HepG2 (cell line): ENCODE measurements around the gene WDR47. TPM values are rescaled to one million over a fixed set of nuclear protein-coding genes. Genes with fewer than 3 reads are reported as not detected.

Experiments used
- CENPT ChIP-seq: sonication (generic); formaldehyde crosslinking; IDR thresholded peaks from 2 replicates; pipeline ENCODE4 v1.8.0; 2022; ENCODE audit warnings: low read depth, mild to moderate bottlenecking, moderate library complexity, missing genetic modification reagents
- HDAC6 ChIP-seq: fragments of 200-600 bp; sonication (generic); IDR thresholded peaks from 2 replicates; pipeline ENCODE4 v1.7.0; 2017; ENCODE audit warnings: mild to moderate bottlenecking, antibody characterized with exemption, low read length, low read depth
- KDM1A ChIP-seq: IDR thresholded peaks from 2 replicates; pipeline ENCODE4 v1.6.1; 2016; ENCODE audit warnings: missing compliant biosample characterization
- MAFK ChIP-seq, 2 experiments: IDR thresholded peaks in 1 of 2; conservative IDR thresholded peaks in 1 of 2; 2 replicates each; pipeline ENCODE4 v1.6.1; 2011; ENCODE audit warnings: improper control_type of control experiment in 2 of 2, low read length in 2 of 2
- MBNL3 ChIP-seq: fragments of 250-450 bp; sonication (Bioruptor Pico); conservative IDR thresholded peaks from 2 replicates; pipeline ENCODE4 v1.8.0; 2022; ENCODE audit warnings: mild to moderate bottlenecking, inconsistent platforms
- MTA3 ChIP-seq: sonication (generic); formaldehyde crosslinking; IDR thresholded peaks from 2 replicates; pipeline ENCODE4 v1.4.0; 2020; ENCODE audit warnings: missing genetic modification reagents
- MTERF4 ChIP-seq: sonication (generic); formaldehyde crosslinking; IDR thresholded peaks from 2 replicates; pipeline ENCODE4 v1.8.0; 2023; ENCODE audit warnings: mild to moderate bottlenecking, missing genetic modification reagents
- MTF1 ChIP-seq: sonication (generic); formaldehyde crosslinking; IDR thresholded peaks from 2 replicates; pipeline ENCODE4 v1.5.0; 2020; ENCODE audit warnings: missing genetic modification reagents
- MZF1 ChIP-seq: sonication (generic); formaldehyde crosslinking; IDR thresholded peaks from 2 replicates; pipeline ENCODE4 v1.8.1; 2023; ENCODE audit warnings: mild to moderate bottlenecking, missing genetic modification reagents, borderline replicate concordance
- NPAS2 ChIP-seq: sonication (generic); formaldehyde crosslinking; IDR thresholded peaks from 2 replicates; pipeline ENCODE4 v1.8.0; 2022; ENCODE audit warnings: mild to moderate bottlenecking, missing genetic modification reagents, borderline replicate concordance
- PITX1 ChIP-seq: sonication (generic); formaldehyde crosslinking; IDR thresholded peaks from 2 replicates; pipeline ENCODE4 v1.5.1; 2020; ENCODE audit warnings: mild to moderate bottlenecking, missing genetic modification reagents
- PLSCR1 ChIP-seq: sonication (generic); formaldehyde crosslinking; IDR thresholded peaks from 2 replicates; pipeline ENCODE4 v1.5.0; 2020; ENCODE audit warnings: missing genetic modification reagents, mild to moderate bottlenecking, borderline replicate concordance
- REPIN1 ChIP-seq: sonication (generic); formaldehyde crosslinking; IDR thresholded peaks from 2 replicates; pipeline ENCODE4 v1.8.0; 2022; ENCODE audit warnings: missing genetic modification reagents, low read depth, mild to moderate bottlenecking, borderline replicate concordance
- TBX2 ChIP-seq: sonication (generic); formaldehyde crosslinking; IDR thresholded peaks from 2 replicates; pipeline ENCODE4 v1.5.0; 2020; ENCODE audit warnings: missing genetic modification reagents, mild to moderate bottlenecking, borderline replicate concordance
- XRCC5 ChIP-seq: fragments of 200-400 bp; formaldehyde crosslinking; optimal IDR thresholded peaks from 2 replicates; pipeline ENCODE3; 2017; ENCODE audit warnings: mild to moderate bottlenecking, low read length
- ZBTB21 ChIP-seq: sonication (generic); formaldehyde crosslinking; IDR thresholded peaks from 2 replicates; pipeline ENCODE4 v1.4.0; 2020; ENCODE audit warnings: missing genetic modification reagents
- ZGPAT ChIP-seq: IDR thresholded peaks from 2 replicates; pipeline ENCODE4 v1.6.1; 2016; ENCODE audit warnings: mild to moderate bottlenecking
- ZNF18 ChIP-seq: sonication (generic); formaldehyde crosslinking; IDR thresholded peaks from 2 replicates; pipeline ENCODE4 v1.8.0; 2022; ENCODE audit warnings: mild to moderate bottlenecking, missing genetic modification reagents; ENCODE audit not compliant: insufficient replicate concordance
- ZNF253 ChIP-seq: sonication (generic); formaldehyde crosslinking; IDR thresholded peaks from 2 replicates; pipeline ENCODE4 v1.8.0; 2022; ENCODE audit warnings: mild to moderate bottlenecking, missing genetic modification reagents, borderline replicate concordance
- ZNF556 ChIP-seq: sonication (generic); formaldehyde crosslinking; IDR thresholded peaks from 2 replicates; pipeline ENCODE4 v1.4.0; 2020; ENCODE audit warnings: mild to moderate bottlenecking, missing genetic modification reagents, borderline replicate concordance
- ZNF558 ChIP-seq: sonication (generic); formaldehyde crosslinking; IDR thresholded peaks from 2 replicates; pipeline ENCODE4 v1.9.0; 2022; ENCODE audit warnings: mild to moderate bottlenecking, missing genetic modification reagents, borderline replicate concordance
- ZNF737 ChIP-seq: sonication (generic); formaldehyde crosslinking; IDR thresholded peaks from 2 replicates; pipeline ENCODE4 v1.5.0; 2020; ENCODE audit warnings: missing genetic modification reagents, mild to moderate bottlenecking, borderline replicate concordance
- ZNF740 ChIP-seq: sonication (generic); formaldehyde crosslinking; IDR thresholded peaks from 2 replicates; pipeline ENCODE4 v1.4.0; 2020; ENCODE audit warnings: missing genetic modification reagents
- ZNF879 ChIP-seq: sonication (generic); formaldehyde crosslinking; IDR thresholded peaks from 2 replicates; pipeline ENCODE4 v1.8.1; 2023; ENCODE audit warnings: missing genetic modification reagents
- ZSCAN21 ChIP-seq: sonication (generic); formaldehyde crosslinking; IDR thresholded peaks from 2 replicates; pipeline ENCODE4 v1.8.0; 2022; ENCODE audit warnings: mild to moderate bottlenecking, missing genetic modification reagents, moderate library complexity, borderline replicate concordance
- polyA plus RNA-seq, 8 experiments: library from polyadenylated mRNA; depleted of rRNA in 3 of 8; stranded (reverse) in 7 of 8; unstranded in 1 of 8; fragments of >200 nt; fragmentation: Illumina TruSeq in 4 of 8; extraction: Trizol in 4 of 8; gene quantifications; 2 replicates each; pipeline versions ENCODE4 v1.2.1 to v1.2.3, GENCODE V29; 2011 to 2016; ENCODE audit warnings: low read depth in 4 of 8, missing spikeins in 1 of 8, mixed read lengths in 1 of 8; ENCODE audit not compliant: insufficient read depth in 1 of 8
- total RNA-seq, 5 experiments: library from RNA; depleted of rRNA; stranded (reverse); fragments of >200 nt; fragmentation: Illumina TruSeq; extraction: Trizol; gene quantifications; 2 replicates each; pipeline ENCODE4 v1.2.3, GENCODE V29; 2016; ENCODE audit warnings: low read depth in 1 of 5

Gene WDR47
- total and polyA plus RNA-seq, 2 of the 13 experiments (the other 11 are each of a cell fraction or from before 2014, with no cell fraction given): 4.3 to 5.9 TPM

- TF ChIP-seq ZNF253 (CRISPR knock-in tag) (peak; percentile 63; the same call in 1 of the 2 replicates), ZNF556 (CRISPR knock-in tag) (0 out of 2 replicates have a peak, but pooled peaks have one; percentile 16), TBX2 (CRISPR knock-in tag) (peak; percentile 68), MAFK (conservative IDR thresholded peaks at IDR 0.05 in 1 of 2, IDR thresholded peaks at IDR 0.05 in 1 of 2; ENCODE audit: low read length in 2 of 2) (no peak), REPIN1 (CRISPR knock-in tag) (peak; percentile 82), ZNF879 (CRISPR knock-in tag) (peak; percentile 85; the same call in 1 of the 2 replicates), NPAS2 (no peak), ZNF740 (CRISPR knock-in tag) (no peak), MTA3 (CRISPR knock-in tag) (no peak), MTF1 (CRISPR knock-in tag) (no peak), ZNF737 (no peak), HDAC6 (no peak), XRCC5 (peak; percentile 57), MTERF4 (no peak), PLSCR1 (CRISPR knock-in tag) (no peak), ZBTB21 (CRISPR knock-in tag) (no peak), CENPT (CRISPR knock-in tag) (no peak), ZNF18 (CRISPR knock-in tag) (no peak), MZF1 (CRISPR knock-in tag) (0 out of 2 replicates have a peak, but pooled peaks have one; percentile 55), PITX1 (CRISPR knock-in tag) (0 out of 2 replicates have a peak, but pooled peaks have one; percentile 54), ZSCAN21 (CRISPR knock-in tag) (peak; percentile 72; the same call in 1 of the 2 replicates), ZGPAT (peak; percentile 72), MBNL3 (CRISPR knock-in tag) (no peak), KDM1A (no peak), ZNF558 (CRISPR knock-in tag) (no peak; the same call in 1 of the 2 replicates)
Observed at GRCh38 chr1:108963052-108963686, 78.7 kb downstream of the WDR47 start, which contains the start of gene CLCC1 (continued).
